ENCODE results near the gene CRKL.
"Not testable (repeated sequence)": the region's sequence is repeated elsewhere in the genome, so short reads cannot be mapped to it uniquely, and the experiment has no call there.

CRKL gene

GRCh38 chr22:20927940-20928572, 10.8 kb downstream of the CRKL start:
- Mint-ChIP-seq H3K36me3 (ENCODE audit: low read depth) (peaks cover 33% of the 10 kb centered on the region), H3K27me3 (ENCODE audit: low read depth) (no peaks in the 10 kb centered on the region), H3K9me3 (no peaks in the 10 kb centered on the region), H3K4me3 (no peak overlapping the region), H3K27ac (no peak overlapping the region), H3K4me1 (peaks cover 9% of the 10 kb centered on the region)
- TF ChIP-seq CTCF (IDR thresholded peaks at IDR 0.05; ENCODE audit: unreplicated experiment in 3 of 3), result no peak

- no peak overlapping the region for H3K4me3 Mint-ChIP-seq
- no peak for TF ChIP-seq CTCF (IDR thresholded peaks at IDR 0.05; ENCODE audit: unreplicated experiment in 3 of 3)
- peaks cover 9% of the 10 kb centered on the region for H3K4me1 Mint-ChIP-seq
- H3K9me3 Mint-ChIP-seq, result no peaks in the 10 kb centered on the region
- H3K36me3 Mint-ChIP-seq (ENCODE audit: low read depth), result peaks cover 34% of the 10 kb centered on the region
- no peak overlapping the region for H3K27ac Mint-ChIP-seq
- H3K27me3 Mint-ChIP-seq (ENCODE audit: low read depth), result no peaks in the 10 kb centered on the region
Observed at GRCh38 chr22:20928573-20928967, 11.4 kb downstream of the CRKL start.

- no peak overlapping the region for H3K27ac Mint-ChIP-seq
- no peak overlapping the region for H3K4me3 Mint-ChIP-seq
- peaks cover 38% of the 10 kb centered on the region for H3K36me3 Mint-ChIP-seq (ENCODE audit: low read depth)
- no peak for TF ChIP-seq CTCF (IDR thresholded peaks at IDR 0.05; ENCODE audit: unreplicated experiment in 3 of 3)
- no peaks in the 10 kb centered on the region for H3K9me3 Mint-ChIP-seq
- no peaks in the 10 kb centered on the region for H3K27me3 Mint-ChIP-seq (ENCODE audit: low read depth)
- H3K4me1 Mint-ChIP-seq, result peaks cover 9% of the 10 kb centered on the region
Observed at GRCh38 chr22:20930004-20930403, 12.8 kb downstream of the CRKL start.

GRCh38 chr22:20930435-20930834, 13.2 kb downstream of the CRKL start:
- H3K4me1 Mint-ChIP-seq; H3K9me3 Mint-ChIP-seq; H3K27ac Mint-ChIP-seq; H3K4me3 Mint-ChIP-seq; H3K27me3 Mint-ChIP-seq (ENCODE audit: low read depth): not testable (repeated sequence)
- peaks cover 38% of the 10 kb centered on the region for H3K36me3 Mint-ChIP-seq (ENCODE audit: low read depth)

GRCh38 chr22:20931126-20931654, 14.0 kb downstream of the CRKL start:
- H3K9me3 Mint-ChIP-seq, result no peaks in the 10 kb centered on the region
- peaks cover 40% of the 10 kb centered on the region for H3K36me3 Mint-ChIP-seq (ENCODE audit: low read depth)
- H3K4me1 Mint-ChIP-seq, result peaks cover 3% of the 10 kb centered on the region
- no peak overlapping the region for H3K27ac Mint-ChIP-seq
- no peak overlapping the region for H3K4me3 Mint-ChIP-seq
- no peak for TF ChIP-seq CTCF (IDR thresholded peaks at IDR 0.05; ENCODE audit: unreplicated experiment in 3 of 3)
- no peaks in the 10 kb centered on the region for H3K27me3 Mint-ChIP-seq (ENCODE audit: low read depth)

- Mint-ChIP-seq H3K27ac (no peak overlapping the region), H3K27me3 (ENCODE audit: low read depth) (no peaks in the 10 kb centered on the region), H3K36me3 (ENCODE audit: low read depth) (peaks cover 54% of the 10 kb centered on the region), H3K4me1 (peaks cover 18% of the 10 kb centered on the region), H3K9me3 (no peaks in the 10 kb centered on the region), H3K4me3 (no peak overlapping the region)
- no peak for TF ChIP-seq CTCF (IDR thresholded peaks at IDR 0.05; ENCODE audit: unreplicated experiment in 3 of 3)
Observed at GRCh38 chr22:20933910-20934309, 16.7 kb downstream of the CRKL start.

GRCh38 chr22:20935049-20935448, 17.8 kb downstream of the CRKL start:
- peaks cover 24% of the 10 kb centered on the region for H3K4me1 Mint-ChIP-seq
- not testable (repeated sequence) for H3K4me3 Mint-ChIP-seq; H3K9me3 Mint-ChIP-seq; H3K27ac Mint-ChIP-seq; H3K27me3 Mint-ChIP-seq (ENCODE audit: low read depth)
- H3K36me3 Mint-ChIP-seq (ENCODE audit: low read depth), result peaks cover 52% of the 10 kb centered on the region

GRCh38 chr22:20935780-20936539, 18.8 kb downstream of the CRKL start:
- H3K27me3 Mint-ChIP-seq (ENCODE audit: low read depth); H3K9me3 Mint-ChIP-seq; H3K27ac Mint-ChIP-seq; H3K4me3 Mint-ChIP-seq: not testable (repeated sequence)
- Mint-ChIP-seq H3K36me3 (ENCODE audit: low read depth) (peaks cover 57% of the 10 kb centered on the region), H3K4me1 (peaks cover 33% of the 10 kb centered on the region)

All from nephron (organoid).